GM19397 (cell line): Measurements from ENCODE around the gene LRRC74B.
"Not testable (repeated sequence)": the region's sequence is repeated elsewhere in the genome, so short reads cannot be mapped to it uniquely, and the experiment has no call there.

Experiments
- ATAC-seq: cut with Tn5 transposase; IDR thresholded peaks from one replicate; pipeline ENCODE4 v1.9.1; 2021; ENCODE audit warnings: mild to moderate bottlenecking, moderate library complexity; ENCODE audit not compliant: unreplicated experiment

Gene LRRC74B

GRCh38 chr22:21075516-21076138, 29.9 kb downstream of the LRRC74B start:
- no peak for ATAC-seq

GRCh38 chr22:21076912-21077625, 31.3 kb downstream of the LRRC74B start:
- no peak for ATAC-seq

- ATAC-seq = no peak
These were observed 32.2 kb downstream of the LRRC74B start for GRCh38 chr22:21077884-21078508.

DNA sequence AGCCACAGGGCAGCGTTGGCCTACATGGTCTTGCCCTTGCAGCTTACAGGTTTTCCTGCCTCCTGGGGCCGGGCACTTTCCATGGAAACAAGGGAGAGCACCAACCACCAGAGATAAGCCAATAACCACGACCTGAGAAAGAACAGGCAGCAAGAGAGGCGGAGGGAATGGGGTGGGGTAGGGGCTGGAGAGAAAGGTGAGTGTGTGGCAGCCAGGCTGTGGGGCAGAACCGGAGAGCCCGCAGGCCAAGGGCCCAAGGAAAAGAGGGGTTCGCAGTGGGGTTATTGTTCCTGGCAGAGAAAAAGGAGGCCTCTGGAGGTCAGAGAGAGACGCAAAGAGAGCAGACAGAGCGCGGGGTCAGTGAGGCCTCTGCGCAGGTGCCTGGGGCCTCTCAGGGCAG, 33.2 kb downstream of the LRRC74B start:
- ATAC-seq = no peak

DNA sequence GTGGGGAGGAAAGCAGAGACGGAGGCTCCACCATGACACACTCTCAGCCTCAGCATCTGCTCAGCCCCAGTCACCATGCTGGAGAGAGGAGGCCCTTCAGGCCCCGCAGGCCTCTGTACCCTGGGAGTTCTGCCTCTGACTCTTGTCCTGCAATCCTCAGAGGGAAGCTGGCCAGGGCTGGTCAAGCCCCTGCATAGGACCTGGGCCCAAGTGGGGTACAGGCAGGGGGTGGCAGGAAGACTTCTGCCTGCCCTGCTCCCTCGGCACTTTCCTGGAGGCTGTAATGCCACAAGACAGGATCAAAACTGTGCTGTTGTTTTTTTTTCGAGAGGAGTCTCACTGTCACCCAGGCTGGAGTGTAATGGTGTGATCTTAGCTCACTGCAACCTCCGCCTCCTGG, 33.7 kb downstream of the LRRC74B start:
- no peak for ATAC-seq

- ATAC-seq = no peak
These were observed 34.8 kb downstream of the LRRC74B start for GRCh38 chr22:21080435-21081137.

GRCh38 chr22:21082248-21082647, 36.5 kb downstream of the LRRC74B start:
- ATAC-seq = no peak

DNA sequence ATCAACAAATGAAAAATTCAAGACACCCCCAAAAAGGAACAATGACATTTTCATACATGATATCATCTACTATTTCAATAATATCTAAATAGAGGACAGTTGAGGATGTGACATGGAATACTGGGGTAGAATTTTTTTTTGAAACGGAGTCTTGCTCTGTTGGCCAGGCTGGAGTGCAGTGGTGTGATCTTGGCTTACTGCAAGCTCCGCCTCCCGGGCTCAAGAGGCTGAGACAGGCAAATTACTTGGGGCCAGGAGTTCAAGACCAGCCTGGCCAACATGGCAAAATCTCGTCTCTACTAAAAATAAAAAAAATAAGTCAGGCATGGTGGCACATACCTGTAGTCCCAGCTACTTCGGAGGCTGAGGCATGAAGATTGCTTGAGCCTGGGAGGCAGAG, 41.4 kb downstream of the LRRC74B start:
- no peak for ATAC-seq

GRCh38 chr22:21087926-21088325, 42.2 kb downstream of the LRRC74B start:
- not testable (repeated sequence) for ATAC-seq

DNA sequence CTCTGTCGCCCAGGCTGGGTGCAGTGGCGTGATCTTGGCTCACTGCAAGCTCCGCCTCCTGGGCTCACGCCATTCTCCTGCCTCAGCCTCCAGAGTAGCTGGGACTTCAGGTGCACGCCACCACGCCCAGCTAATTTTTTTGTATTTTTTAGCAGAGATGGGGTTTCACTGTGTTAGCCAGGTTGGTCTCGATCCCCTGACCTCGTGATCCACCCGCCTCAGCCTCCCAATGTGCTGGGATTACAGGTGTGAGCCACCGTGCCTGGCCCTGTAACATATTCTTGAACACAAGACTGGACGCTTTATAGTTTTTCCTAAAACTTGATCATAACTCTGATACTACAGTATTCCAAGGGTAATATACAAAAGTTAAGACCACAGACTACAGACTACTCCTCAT, 45.5 kb downstream of the LRRC74B start:
- ATAC-seq = not testable (repeated sequence)

GRCh38 chr22:21092797-21093554, 47.2 kb downstream of the LRRC74B start:
- ATAC-seq = no peak

GRCh38 chr22:21093555-21094137, 47.9 kb downstream of the LRRC74B start:
- ATAC-seq = not testable (repeated sequence)

GRCh38 chr22:21094911-21095772, 49.4 kb downstream of the LRRC74B start:
- ATAC-seq = no peak

GRCh38 chr22:21095773-21096107, 50.0 kb downstream of the LRRC74B start:
- no peak for ATAC-seq

- not testable (repeated sequence) for ATAC-seq
These were observed 51.1 kb downstream of the LRRC74B start for GRCh38 chr22:21096878-21097277.

DNA sequence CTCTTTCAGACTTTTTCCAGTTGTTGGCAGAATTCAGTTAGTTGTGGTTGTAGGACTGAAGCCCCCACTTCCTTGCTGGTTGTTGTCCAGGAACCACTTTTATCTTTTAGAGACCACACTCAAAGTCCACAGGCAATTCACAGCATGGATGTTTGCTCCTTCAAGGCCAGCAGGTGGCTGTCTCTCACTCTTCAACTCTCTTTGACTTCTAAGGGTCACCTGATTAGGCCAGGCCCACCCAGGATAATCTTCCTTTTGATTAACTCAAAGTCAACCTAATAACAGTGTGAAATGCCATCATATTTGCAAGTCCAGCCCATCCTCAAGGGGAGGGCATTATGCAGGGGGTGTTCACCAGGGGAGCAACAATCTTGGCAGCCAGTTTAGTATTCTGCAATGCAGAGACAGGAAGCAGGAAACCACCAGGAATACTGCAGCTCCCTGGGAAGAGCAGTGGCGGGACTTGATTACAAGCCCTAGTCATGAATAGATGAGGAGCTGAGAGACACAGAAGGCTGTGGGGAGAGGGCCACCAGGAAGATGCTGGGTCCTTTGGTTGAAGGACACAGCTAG, 52.4 kb downstream of the LRRC74B start:
- ATAC-seq = no peak

DNA sequence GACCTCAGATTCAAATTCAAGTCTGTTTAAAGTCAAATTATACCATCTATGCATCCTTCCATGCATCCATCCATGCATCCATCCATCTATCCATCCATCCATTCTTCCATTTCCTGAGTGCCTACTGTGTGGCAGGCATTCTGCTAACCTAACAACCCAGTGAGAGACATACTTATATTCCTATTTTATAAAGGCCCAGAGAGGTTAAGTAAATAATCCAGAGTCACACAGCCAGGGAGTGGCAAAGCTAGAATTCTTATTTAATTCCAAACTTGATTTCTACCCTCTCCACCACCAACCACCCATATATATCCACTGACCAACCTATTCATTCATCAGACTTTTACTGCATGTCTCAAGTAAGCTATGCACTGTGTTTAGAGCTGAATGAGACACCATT, 53.8 kb downstream of the LRRC74B start:
- no peak for ATAC-seq

- ATAC-seq = no peak
These were observed 54.6 kb downstream of the LRRC74B start for GRCh38 chr22:21100149-21101032.
